K562 (cell line): ENCODE results near the gene SHISA6. TPM values are rescaled to one million over a fixed set of nuclear protein-coding genes. Genes with fewer than 3 reads are reported as not detected.

Source experiments
- ATAC-seq: fragments of 200-7000 bp; cut with Tn5 transposase; 3 replicates; pipeline ENCODE4 v1.9.1; 2020; ENCODE audit warnings: moderate library complexity
- BruUV-seq: library from RNA; stranded (reverse); fragments of 400-500 nt; replicated peaks from 2 replicates; lab custom pipeline; 2021; lab: Mats Ljungman, UMichigan
- CTCF ChIA-PET: fragments of 300-600 bp; formaldehyde crosslinking; extraction: SDS; loops from one replicate; lab custom pipeline; 2021; ENCODE audit warnings: low intra/inter-chr PET ratio; lab: Yijun Ruan, JAX
- POLR2A ChIA-PET: fragments of 300-600, 350-650 bp; sonication (Branson Sonifier 250); formaldehyde crosslinking; extraction: SDS; loops from one replicate; lab custom pipeline; 2021; ENCODE audit warnings: antibody characterized with exemption, inconsistent platforms; lab: Yijun Ruan, JAX
- DNase-seq, 4 experiments: peaks; one replicate each; pipeline versions ENCODE4 v3.0.0 to v3.0.0-alpha.2; 2011 to 2018; ENCODE audit warnings: low spot score in 3 of 4, mixed read lengths in 3 of 4; ENCODE audit errors: extremely low read depth in 1 of 4
- FAIRE-seq: peaks from 2 replicates; lab custom pipeline; 2011; peaks lifted over from hg19 to GRCh38; lab: Jason Lieb, UNC
- H2AFZ ChIP-seq: 2 replicates; pipeline ENCODE4 v1.6.0; 2011; ENCODE audit warnings: low read depth, low read length, control low read depth, inconsistent platforms
- H3K27ac ChIP-seq: fragments of 200-600 bp; 3 replicates; pipeline ENCODE4 v1.8.0; 2011; ENCODE audit warnings: low read depth, mild to moderate bottlenecking, control low read depth, inconsistent platforms, low read length, moderate library complexity, mixed read lengths; ENCODE audit errors: extremely low read depth
- H3K27me3 ChIP-seq, 2 experiments: fragments of 300-600 bp in 1 of 2; 2 replicates in 1 of 2; 3 replicates in 1 of 2; pipeline versions ENCODE4 v1.6.0 to v1.8.0; 2011; ENCODE audit warnings: inconsistent platforms in 2 of 2, low read length in 2 of 2, mild to moderate bottlenecking in 1 of 2, mixed read lengths in 1 of 2, moderate library complexity in 1 of 2; ENCODE audit not compliant: control insufficient read depth in 2 of 2, insufficient read depth in 2 of 2
- H3K36me3 ChIP-seq: fragments of 300-600 bp; 3 replicates; pipeline ENCODE4 v1.8.0; 2011; ENCODE audit warnings: mild to moderate bottlenecking, low read length, inconsistent platforms; ENCODE audit not compliant: control insufficient read depth, insufficient read depth
- H3K4me1 ChIP-seq, 2 experiments: fragments of 200-600 bp in 1 of 2; replicated peaks in 1 of 2; 2 replicates in 1 of 2; 3 replicates in 1 of 2; pipeline versions ENCODE4 v1.5.1 to v1.8.0; 2011; ENCODE audit warnings: inconsistent platforms in 2 of 2, low read length in 2 of 2, mild to moderate bottlenecking in 1 of 2, mixed read lengths in 1 of 2, moderate library complexity in 1 of 2; ENCODE audit not compliant: control insufficient read depth in 2 of 2, insufficient read depth in 2 of 2
- H3K4me2 ChIP-seq: 2 replicates; pipeline ENCODE4 v1.6.1; 2011; ENCODE audit warnings: low read length, control low read depth, inconsistent platforms, mixed read lengths; ENCODE audit not compliant: insufficient read depth
- H3K4me3 ChIP-seq: fragments of 200-600 bp; sonication (generic), shearing (Covaris generic); 2 replicates; pipeline ENCODE4 v1.5.1; 2016; ENCODE audit warnings: control low read depth, inconsistent platforms
- H3K79me2 ChIP-seq: fragments of 200-600 bp; 3 replicates; pipeline ENCODE4 v1.8.0; 2011; ENCODE audit warnings: low read length, inconsistent platforms; ENCODE audit not compliant: control insufficient read depth, insufficient read depth
- H3K9ac ChIP-seq, 2 experiments: 2 replicates each; pipeline versions ENCODE4 v1.6.0 to v1.6.1; 2011; ENCODE audit warnings: low read depth in 2 of 2, low read length in 2 of 2, control low read depth in 1 of 2, inconsistent platforms in 1 of 2, mild to moderate bottlenecking in 1 of 2, mixed read lengths in 1 of 2; ENCODE audit not compliant: insufficient read depth in 1 of 2
- H3K9me1 ChIP-seq: one replicate; pipeline ENCODE4 v1.6.0; 2011; ENCODE audit warnings: inconsistent platforms, mild to moderate bottlenecking, low read length, moderate library complexity; ENCODE audit not compliant: control insufficient read depth, insufficient read depth
- H3K9me3 ChIP-seq: replicated peaks from 2 replicates; pipeline ENCODE4 v1.5.1; 2011; ENCODE audit warnings: low read depth, low read length, inconsistent platforms; ENCODE audit not compliant: control insufficient read depth, insufficient read depth
- H4K20me1 ChIP-seq: replicated peaks from 2 replicates; pipeline ENCODE4 v1.6.1; 2011; ENCODE audit warnings: low read length, inconsistent platforms, mixed read lengths; ENCODE audit not compliant: control insufficient read depth, insufficient read depth
- CHD4 ChIP-seq: fragments of 200-600 bp; sonication (generic); IDR thresholded peaks from 3 replicates; pipeline ENCODE4 v1.6.1; 2012; ENCODE audit warnings: low read depth, mild to moderate bottlenecking, mixed read lengths, low read length, inconsistent platforms; ENCODE audit not compliant: insufficient read depth, insufficient replicate concordance, poor library complexity, severe bottlenecking
- ETV1 ChIP-seq: fragments of 450-650 bp; conservative IDR thresholded peaks from 2 replicates; pipeline ENCODE4 v1.6.1; 2016; ENCODE audit warnings: missing genetic modification characterization, control low read depth, low read depth, missing compliant biosample characterization
- EWSR1 ChIP-seq: fragments of 450-650 bp; IDR thresholded peaks from 2 replicates; pipeline ENCODE4 v1.6.1; 2018; ENCODE audit warnings: borderline replicate concordance, mild to moderate bottlenecking, low read depth, moderate library complexity; ENCODE audit not compliant: partially characterized antibody
- FOXA1 ChIP-seq: fragments of 450-650 bp; IDR thresholded peaks from 2 replicates; pipeline ENCODE4 v1.6.1; 2016; ENCODE audit warnings: mild to moderate bottlenecking, borderline replicate concordance
- HIVEP1 ChIP-seq: fragments of 250-450 bp; sonication (Bioruptor Pico); IDR thresholded peaks from 2 replicates; pipeline ENCODE4 v1.4.0; 2020; ENCODE audit warnings: mild to moderate bottlenecking
- PTTG1 ChIP-seq: fragments of 450-650 bp; IDR thresholded peaks from 2 replicates; pipeline ENCODE4 v1.6.1; 2016; ENCODE audit warnings: low read depth, mild to moderate bottlenecking, missing genetic modification characterization, missing compliant biosample characterization
- SRSF7 ChIP-seq: fragments of 200-400 bp; formaldehyde crosslinking; optimal IDR thresholded peaks from 2 replicates; pipeline ENCODE3; 2017; ENCODE audit warnings: mild to moderate bottlenecking, low read depth, low read length
- TAL1 ChIP-seq: fragments of 450-650 bp; IDR thresholded peaks from 2 replicates; pipeline ENCODE4 v1.6.1; 2016; ENCODE audit warnings: mild to moderate bottlenecking
- TRIM28 ChIP-seq: fragments of 450-650 bp; IDR thresholded peaks from 2 replicates; pipeline ENCODE4 v1.6.1; 2017
- ZNF589 ChIP-seq: fragments of 200-800 bp; sonication (Bioruptor generic); IDR thresholded peaks from 2 replicates; pipeline ENCODE4 v1.6.1; 2016; ENCODE audit warnings: low read depth, missing genetic modification characterization, missing compliant biosample characterization
- ZNF780A ChIP-seq: fragments of 250-450 bp; sonication (Bioruptor Pico); IDR thresholded peaks from 2 replicates; pipeline ENCODE4 v1.5.0; 2021; ENCODE audit warnings: mild to moderate bottlenecking
- WGBS: fragments of 100-300 bp; shearing (Covaris generic); methylation state at CpG from one replicate; pipeline ENCODE4 v1.1.6; 2016; ENCODE audit warnings: low coverage, mixed read lengths; ENCODE audit not compliant: insufficient coverage; ENCODE audit errors: missing lambda C conversion rate; 5-methylcytosine and 5-hydroxymethylcytosine counted together
- in situ Hi-C: fragments of 300-500 bp; cut with MboI; formaldehyde crosslinking; loops from 4 replicates; pipeline ENCODE4 v1.15.0; 2018; ENCODE audit warnings: inconsistent platforms, mixed read lengths
- intact Hi-C: fragments of 100-400 bp; cut with micrococcal nuclease; formaldehyde crosslinking; loops from 2 replicates; pipeline ENCODE4 v1.14.2; 2022
- polyA plus RNA-seq, 8 experiments: library from polyadenylated mRNA; depleted of rRNA in 4 of 8; stranded (reverse) in 5 of 8; unstranded in 3 of 8; fragments of >200 nt; fragmentation: Nextera tagmentation in 2 of 8; fragmentation: Illumina TruSeq in 1 of 8; extraction: Ambion mirVana in 2 of 8; extraction: Trizol in 1 of 8; gene quantifications; 2 replicates each; pipeline versions ENCODE4 v1.2.1 to v1.2.3, GENCODE V29; 2011 to 2014; ENCODE audit warnings: inconsistent platforms in 1 of 8, missing spikeins in 1 of 8
- total RNA-seq, 7 experiments: library from RNA; depleted of rRNA in 6 of 7; stranded (reverse); fragments of >200 nt in 6 of 7; fragmentation: Illumina TruSeq in 2 of 7; extraction: Trizol in 2 of 7; gene quantifications; 2 replicates each; pipeline versions ENCODE4 v1.2.1 to v1.2.3, GENCODE V29; 2011 to 2021; ENCODE audit warnings: low replicate concordance in 1 of 7
- TF ChIP-seq, protein P1 (sequence below): fragments of 450-650 bp; IDR thresholded peaks from 2 replicates; pipeline ENCODE4 v1.6.1; 2016; ENCODE audit warnings: missing biosample characterization, missing genetic modification characterization
- TF ChIP-seq, protein P2 (sequence below): fragments of 250-450 bp; sonication (Bioruptor Pico); IDR thresholded peaks from 2 replicates; pipeline ENCODE4 v1.8.0; 2021; ENCODE audit warnings: borderline replicate concordance, mild to moderate bottlenecking, moderate library complexity; ENCODE audit not compliant: poor library complexity, severe bottlenecking
- TF ChIP-seq, protein P3 (sequence below), 2 experiments: fragments of 450-650 bp; IDR thresholded peaks; 2 replicates each; pipeline ENCODE4 v1.6.1; 2016
- TF ChIP-seq, protein P4 (sequence below): fragments of 250-450 bp; sonication (Bioruptor Pico); IDR thresholded peaks from 2 replicates; pipeline ENCODE4 v1.8.0; 2022; ENCODE audit warnings: inconsistent platforms
- TF ChIP-seq, protein P5 (sequence below): IDR thresholded peaks from 3 replicates; pipeline ENCODE4 v1.6.1; 2011; ENCODE audit warnings: borderline replicate concordance, mild to moderate bottlenecking; ENCODE audit not compliant: insufficient read length, insufficient read depth

Gene SHISA6
- total and polyA plus RNA-seq, 9 of the 15 experiments (the other 6 are each of a cell fraction or from before 2014, with no cell fraction given) = not detected

DNA sequence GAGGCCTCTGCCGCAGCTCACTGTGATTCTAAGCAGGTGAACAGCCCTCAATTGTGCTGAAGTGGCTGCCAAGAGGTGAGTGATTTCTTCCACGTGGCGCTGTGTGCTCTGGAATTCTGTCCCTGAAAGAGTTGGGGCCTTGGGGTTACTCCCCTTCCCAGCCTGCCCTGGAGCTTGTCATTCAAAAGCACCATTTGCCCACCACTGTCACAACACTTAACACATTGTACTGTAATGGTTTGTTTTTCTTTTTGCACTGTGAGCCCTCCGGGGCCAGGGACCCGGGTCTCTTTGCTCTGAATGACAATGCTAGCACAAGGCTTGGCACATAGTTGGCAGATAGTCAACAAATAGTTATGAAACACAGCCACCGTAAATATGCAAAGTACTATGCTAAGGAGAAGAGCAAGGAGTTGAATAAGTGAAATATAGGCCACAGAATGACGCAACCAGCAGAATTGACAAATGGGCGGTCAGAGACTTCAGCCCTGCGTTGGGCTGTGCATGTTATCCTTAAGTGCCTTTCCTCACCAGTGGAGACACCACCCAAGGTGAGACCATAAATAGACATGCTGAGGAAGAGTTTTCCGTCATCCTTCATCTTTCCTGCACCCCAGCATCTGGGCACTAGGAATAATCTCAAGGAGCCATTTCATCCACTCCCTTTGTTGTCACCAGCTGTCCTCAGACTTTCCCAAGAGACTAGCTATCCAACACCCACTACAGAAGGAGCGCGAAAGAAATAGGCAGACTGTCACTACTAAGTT lies 245.3 kb downstream of the SHISA6 start:
- CTCF ChIA-PET = no interaction called here
- ATAC-seq (no peak), DNase-seq (no peak), FAIRE-seq (no peak)
- 3% methylated on average over 10 of the region's 12 CpGs for WGBS
- BruUV-seq = no TSS peak
- Histone ChIP-seq H3K27me3 (no peaks in the 10 kb centered on the region), H2AFZ (no peak overlapping the region), H4K20me1 (no peaks in the 10 kb centered on the region), H3K9me1 (no peaks in the 10 kb centered on the region), H3K4me3 (no peak overlapping the region), H3K9me3 (no peaks in the 10 kb centered on the region), H3K27ac (no peak overlapping the region), H3K36me3 (no peaks in the 10 kb centered on the region), H3K4me2 (no peak overlapping the region), H3K9ac (no peak overlapping the region), H3K4me1 (no peaks in the 10 kb centered on the region), H3K79me2 (no peaks in the 10 kb centered on the region)
- POLR2A ChIA-PET = no interaction called here
- in situ Hi-C loops (no loop called here), intact Hi-C loops (no loop called here)
- TF ChIP-seq ZNF780A (CRISPR knock-in tag) = no peak
- TF ChIP-seq ETV1 (tag) = no peak
- TF ChIP-seq TAL1 = no peak
- TF ChIP-seq SRSF7 = no peak
- no peak for TF ChIP-seq CHD4
- TF ChIP-seq, protein P1, sequence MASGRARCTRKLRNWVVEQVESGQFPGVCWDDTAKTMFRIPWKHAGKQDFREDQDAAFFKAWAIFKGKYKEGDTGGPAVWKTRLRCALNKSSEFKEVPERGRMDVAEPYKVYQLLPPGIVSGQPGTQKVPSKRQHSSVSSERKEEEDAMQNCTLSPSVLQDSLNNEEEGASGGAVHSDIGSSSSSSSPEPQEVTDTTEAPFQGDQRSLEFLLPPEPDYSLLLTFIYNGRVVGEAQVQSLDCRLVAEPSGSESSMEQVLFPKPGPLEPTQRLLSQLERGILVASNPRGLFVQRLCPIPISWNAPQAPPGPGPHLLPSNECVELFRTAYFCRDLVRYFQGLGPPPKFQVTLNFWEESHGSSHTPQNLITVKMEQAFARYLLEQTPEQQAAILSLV (tag) = no peak
- TF ChIP-seq, protein P2, sequence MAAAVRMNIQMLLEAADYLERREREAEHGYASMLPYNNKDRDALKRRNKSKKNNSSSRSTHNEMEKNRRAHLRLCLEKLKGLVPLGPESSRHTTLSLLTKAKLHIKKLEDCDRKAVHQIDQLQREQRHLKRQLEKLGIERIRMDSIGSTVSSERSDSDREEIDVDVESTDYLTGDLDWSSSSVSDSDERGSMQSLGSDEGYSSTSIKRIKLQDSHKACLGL (CRISPR knock-in tag) = no peak
- TF ChIP-seq, protein P3, sequence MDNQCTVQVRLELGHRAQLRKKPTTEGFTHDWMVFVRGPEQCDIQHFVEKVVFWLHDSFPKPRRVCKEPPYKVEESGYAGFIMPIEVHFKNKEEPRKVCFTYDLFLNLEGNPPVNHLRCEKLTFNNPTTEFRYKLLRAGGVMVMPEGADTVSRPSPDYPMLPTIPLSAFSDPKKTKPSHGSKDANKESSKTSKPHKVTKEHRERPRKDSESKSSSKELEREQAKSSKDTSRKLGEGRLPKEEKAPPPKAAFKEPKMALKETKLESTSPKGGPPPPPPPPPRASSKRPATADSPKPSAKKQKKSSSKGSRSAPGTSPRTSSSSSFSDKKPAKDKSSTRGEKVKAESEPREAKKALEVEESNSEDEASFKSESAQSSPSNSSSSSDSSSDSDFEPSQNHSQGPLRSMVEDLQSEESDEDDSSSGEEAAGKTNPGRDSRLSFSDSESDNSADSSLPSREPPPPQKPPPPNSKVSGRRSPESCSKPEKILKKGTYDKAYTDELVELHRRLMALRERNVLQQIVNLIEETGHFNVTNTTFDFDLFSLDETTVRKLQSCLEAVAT (IDR thresholded peaks at IDR 0.05) = no peak
- no peak for TF ChIP-seq TRIM28
- TF ChIP-seq FOXA1 = no peak
- TF ChIP-seq, protein P4, sequence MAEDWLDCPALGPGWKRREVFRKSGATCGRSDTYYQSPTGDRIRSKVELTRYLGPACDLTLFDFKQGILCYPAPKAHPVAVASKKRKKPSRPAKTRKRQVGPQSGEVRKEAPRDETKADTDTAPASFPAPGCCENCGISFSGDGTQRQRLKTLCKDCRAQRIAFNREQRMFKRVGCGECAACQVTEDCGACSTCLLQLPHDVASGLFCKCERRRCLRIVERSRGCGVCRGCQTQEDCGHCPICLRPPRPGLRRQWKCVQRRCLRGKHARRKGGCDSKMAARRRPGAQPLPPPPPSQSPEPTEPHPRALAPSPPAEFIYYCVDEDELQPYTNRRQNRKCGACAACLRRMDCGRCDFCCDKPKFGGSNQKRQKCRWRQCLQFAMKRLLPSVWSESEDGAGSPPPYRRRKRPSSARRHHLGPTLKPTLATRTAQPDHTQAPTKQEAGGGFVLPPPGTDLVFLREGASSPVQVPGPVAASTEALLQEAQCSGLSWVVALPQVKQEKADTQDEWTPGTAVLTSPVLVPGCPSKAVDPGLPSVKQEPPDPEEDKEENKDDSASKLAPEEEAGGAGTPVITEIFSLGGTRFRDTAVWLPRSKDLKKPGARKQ (CRISPR knock-in tag) = no peak
- TF ChIP-seq EWSR1 = no peak
- no peak for TF ChIP-seq HIVEP1
- TF ChIP-seq ZNF589 (CRISPR knock-in tag) = no peak
- TF ChIP-seq, protein P5, sequence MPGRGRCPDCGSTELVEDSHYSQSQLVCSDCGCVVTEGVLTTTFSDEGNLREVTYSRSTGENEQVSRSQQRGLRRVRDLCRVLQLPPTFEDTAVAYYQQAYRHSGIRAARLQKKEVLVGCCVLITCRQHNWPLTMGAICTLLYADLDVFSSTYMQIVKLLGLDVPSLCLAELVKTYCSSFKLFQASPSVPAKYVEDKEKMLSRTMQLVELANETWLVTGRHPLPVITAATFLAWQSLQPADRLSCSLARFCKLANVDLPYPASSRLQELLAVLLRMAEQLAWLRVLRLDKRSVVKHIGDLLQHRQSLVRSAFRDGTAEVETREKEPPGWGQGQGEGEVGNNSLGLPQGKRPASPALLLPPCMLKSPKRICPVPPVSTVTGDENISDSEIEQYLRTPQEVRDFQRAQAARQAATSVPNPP = no peak
- no peak for TF ChIP-seq PTTG1 (tag)
